Hepatocyte (in vitro differentiated cells): Measurements from ENCODE around the gene EML4. TPM values are rescaled to one million over a fixed set of nuclear protein-coding genes. Genes with fewer than 3 reads are reported as not detected.

Experiments used
- DNase-seq: peaks from one replicate; pipeline ENCODE4 v3.0.0-alpha.2; 2016; ENCODE audit warnings: low spot score
- H2AFZ ChIP-seq: fragments of 200-600 bp; sonication (generic); 2 replicates; pipeline ENCODE4 v1.6.0; 2016; ENCODE audit warnings: antibody characterized with exemption, mild to moderate bottlenecking
- H3K27ac ChIP-seq: fragments of 200-600 bp; sonication (generic); 2 replicates; pipeline ENCODE4 v1.5.1; 2016; ENCODE audit warnings: mild to moderate bottlenecking
- H3K27me3 ChIP-seq: fragments of 200-600 bp; sonication (generic); 2 replicates; pipeline ENCODE4 v1.6.1; 2016
- H3K36me3 ChIP-seq: fragments of 200-600 bp; sonication (generic); replicated peaks from 2 replicates; pipeline ENCODE4 v1.5.1; 2016; ENCODE audit warnings: low read depth; ENCODE audit not compliant: insufficient read depth
- H3K4me1 ChIP-seq: fragments of 200-600 bp; sonication (generic); 2 replicates; pipeline ENCODE4 v1.5.1; 2016; ENCODE audit warnings: mild to moderate bottlenecking, moderate library complexity; ENCODE audit not compliant: insufficient read depth
- H3K4me2 ChIP-seq: fragments of 200-600 bp; sonication (generic); 2 replicates; pipeline ENCODE4 v1.6.0; 2016
- H3K4me3 ChIP-seq: fragments of 200-600 bp; sonication (generic); 2 replicates; pipeline ENCODE4 v1.5.1; 2016; ENCODE audit warnings: mild to moderate bottlenecking
- H3K79me2 ChIP-seq: fragments of 200-600 bp; sonication (generic); 2 replicates; pipeline ENCODE4 v1.6.0; 2017; ENCODE audit warnings: mild to moderate bottlenecking
- H3K9me2 ChIP-seq: fragments of 200-600 bp; sonication (generic); replicated peaks from 2 replicates; pipeline ENCODE4 v1.6.0; 2017; ENCODE audit warnings: mild to moderate bottlenecking; ENCODE audit not compliant: insufficient read depth
- H3K9me3 ChIP-seq: fragments of 200-600 bp; sonication (generic); 2 replicates; pipeline ENCODE4 v1.5.1; 2016; ENCODE audit warnings: low read depth, mild to moderate bottlenecking
- H4K20me1 ChIP-seq: fragments of 200-600 bp; sonication (generic); 2 replicates; pipeline ENCODE4 v1.6.0; 2016; ENCODE audit warnings: mild to moderate bottlenecking; ENCODE audit not compliant: insufficient read depth, poor library complexity, severe bottlenecking
- CTCF ChIP-seq: fragments of 200-600 bp; sonication (generic); IDR thresholded peaks from 2 replicates; pipeline ENCODE4 v1.5.1; 2016; ENCODE audit warnings: antibody characterized with exemption, mild to moderate bottlenecking; ENCODE audit not compliant: poor library complexity
- EZH2 ChIP-seq: fragments of 200-600 bp; sonication (generic); IDR thresholded peaks from 2 replicates; pipeline ENCODE4 v1.6.1; 2016; ENCODE audit warnings: antibody characterized with exemption, mild to moderate bottlenecking, borderline replicate concordance
- EZH2phosphoT487 ChIP-seq: fragments of 200-600 bp; sonication (generic); IDR thresholded peaks from one replicate; pipeline ENCODE4 v1.6.1; 2018; ENCODE audit warnings: antibody characterized with exemption, mild to moderate bottlenecking, low read depth, moderate library complexity; ENCODE audit not compliant: unreplicated experiment, severe bottlenecking
- WGBS: methylation state at CpG from one replicate; pipeline ENCODE4 v1.1.6; 2016; ENCODE audit warnings: low lambda C conversion rate; ENCODE audit errors: missing lambda C conversion rate; 5-methylcytosine and 5-hydroxymethylcytosine counted together
- polyA plus RNA-seq: library from polyadenylated mRNA; unstranded; fragments of >200 nt; fragmentation: Nextera tagmentation; extraction: Ambion mirVana; gene quantifications from 2 replicates; pipeline ENCODE4 v1.2.1, GENCODE V29; 2016
- total RNA-seq: library from RNA; depleted of rRNA; stranded (reverse); fragments of >200 nt; gene quantifications from 2 replicates; pipeline ENCODE4 v1.2.3, GENCODE V29; 2014

The EML4 gene
- total and polyA plus RNA-seq, 2 experiments from 2014 or later, result 49.9 to 86.8 TPM

GRCh38 chr2:42290005-42290404, 120.9 kb downstream of the EML4 start:
- no peaks in the 10 kb centered on the region for H3K9me3 ChIP-seq
- TF ChIP-seq EZH2phosphoT487 (no peak), EZH2 (no peak), CTCF (no peak)
- no peak overlapping the region for H3K4me2 ChIP-seq
- H3K9me2 ChIP-seq, result no peaks in the 10 kb centered on the region
- no peak overlapping the region for H3K27ac ChIP-seq
- H3K4me3 ChIP-seq, result no peak overlapping the region
- no peaks in the 10 kb centered on the region for H3K36me3 ChIP-seq
- no peak for DNase-seq
- H4K20me1 ChIP-seq, result no peaks in the 10 kb centered on the region
- H3K4me1 ChIP-seq, result no peaks in the 10 kb centered on the region
- no peaks in the 10 kb centered on the region for H3K27me3 ChIP-seq
- H3K79me2 ChIP-seq, result no peaks in the 10 kb centered on the region
- 99% methylated on average over 8 of the region's 8 CpGs for WGBS
- H2AFZ ChIP-seq, result no peak overlapping the region

- Histone ChIP-seq H3K4me2 (no peak overlapping the region), H3K9me3 (no peaks in the 10 kb centered on the region), H3K27me3 (no peaks in the 10 kb centered on the region), H3K9me2 (no peaks in the 10 kb centered on the region), H2AFZ (no peak overlapping the region), H3K4me3 (no peak overlapping the region), H3K36me3 (no peaks in the 10 kb centered on the region), H4K20me1 (no peaks in the 10 kb centered on the region), H3K4me1 (no peaks in the 10 kb centered on the region), H3K79me2 (no peaks in the 10 kb centered on the region), H3K27ac (no peak overlapping the region)
- TF ChIP-seq EZH2phosphoT487 (no peak), EZH2 (no peak), CTCF (no peak)
- no peak for DNase-seq
- 97% methylated on average over 8 of the region's 8 CpGs for WGBS
Observed at GRCh38 chr2:42293019-42293418, 123.9 kb downstream of the EML4 start.

- H3K79me2 ChIP-seq, result no peaks in the 10 kb centered on the region
- H2AFZ ChIP-seq, result no peak overlapping the region
- no peaks in the 10 kb centered on the region for H3K9me2 ChIP-seq
- no peak overlapping the region for H3K4me2 ChIP-seq
- H3K27ac ChIP-seq, result no peak overlapping the region
- no peak for DNase-seq
- no peaks in the 10 kb centered on the region for H3K36me3 ChIP-seq
- 81% methylated on average over 2 of the region's 2 CpGs for WGBS
- H3K4me1 ChIP-seq, result no peaks in the 10 kb centered on the region
- H3K4me3 ChIP-seq, result no peak overlapping the region
- no peaks in the 10 kb centered on the region for H3K27me3 ChIP-seq
- H4K20me1 ChIP-seq, result no peaks in the 10 kb centered on the region
- TF ChIP-seq EZH2phosphoT487 (no peak), EZH2 (no peak), CTCF (no peak)
- H3K9me3 ChIP-seq, result no peaks in the 10 kb centered on the region
Observed at GRCh38 chr2:42296226-42296625, 127.1 kb downstream of the EML4 start.
